NCI-H128 (cell line): ENCODE results near the gene ANXA4.
"Not testable (repeated sequence)": the region's sequence is repeated elsewhere in the genome, so short reads cannot be mapped to it uniquely, and the experiment has no call there.

ENCODE experiments used
- DNase-seq: peaks from one replicate; lab custom pipeline; 2025; ENCODE audit not compliant: unreplicated experiment; lab: John Stamatoyannopoulos, UW

ANXA4 gene

DNA sequence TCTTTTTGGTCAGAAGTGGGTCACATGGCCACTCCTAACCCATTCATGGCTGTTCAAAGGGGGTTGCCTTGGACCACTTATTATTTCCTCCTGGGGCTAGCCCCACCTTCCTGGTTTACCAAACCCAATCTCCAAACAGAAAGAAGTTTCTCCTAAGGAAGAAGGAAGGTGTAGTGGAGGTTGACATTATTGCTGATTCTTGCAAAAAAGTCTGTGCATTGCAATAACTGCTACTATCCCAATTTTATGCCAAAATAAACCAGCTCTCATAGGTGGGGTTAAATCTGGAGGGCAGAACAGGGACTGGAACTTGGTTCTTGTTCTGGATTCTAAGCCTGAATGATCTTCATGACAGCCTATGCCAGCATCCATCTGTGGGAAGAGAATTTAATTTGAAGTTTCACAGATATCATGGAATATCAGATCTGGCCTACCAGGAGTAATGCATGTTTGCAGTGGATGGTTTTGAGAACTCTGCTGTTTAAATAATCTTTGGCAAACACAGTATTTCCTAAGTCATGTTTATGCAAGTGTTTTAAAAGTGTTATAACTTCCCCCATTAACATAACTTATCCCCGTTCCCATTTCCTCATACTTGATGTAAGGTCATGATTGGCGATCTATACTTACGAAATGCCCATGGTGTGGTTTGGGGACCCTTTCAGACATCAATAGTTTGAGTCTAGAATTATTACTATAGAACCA, 11.9 kb downstream of the ANXA4 start:
- DNase-seq = no peak

DNA sequence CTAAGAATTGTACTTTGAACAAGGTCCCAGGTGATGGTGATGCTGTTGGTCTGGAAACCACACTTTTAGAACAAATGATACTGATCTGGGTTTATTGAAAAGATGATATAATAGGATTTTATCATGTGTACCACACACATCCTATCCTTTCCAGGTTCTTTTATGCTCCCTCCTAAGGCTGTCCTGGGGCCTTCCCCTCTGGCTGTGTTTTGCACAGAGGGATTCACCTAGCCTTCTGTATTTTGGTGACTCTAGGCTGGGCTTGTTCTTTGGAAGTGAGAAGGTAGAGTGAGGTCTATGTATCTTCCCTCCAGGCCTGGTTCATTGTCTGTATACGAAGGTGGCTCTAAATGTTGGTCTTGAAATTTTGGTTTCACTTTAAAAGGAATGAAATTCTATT, 12.7 kb downstream of the ANXA4 start:
- no peak for DNase-seq

- no peak for DNase-seq
These were observed 14.0 kb downstream of the ANXA4 start for GRCh38 chr2:69755862-69756467.

GRCh38 chr2:69762025-69762424, 20.1 kb downstream of the ANXA4 start:
- no peak for DNase-seq

DNA sequence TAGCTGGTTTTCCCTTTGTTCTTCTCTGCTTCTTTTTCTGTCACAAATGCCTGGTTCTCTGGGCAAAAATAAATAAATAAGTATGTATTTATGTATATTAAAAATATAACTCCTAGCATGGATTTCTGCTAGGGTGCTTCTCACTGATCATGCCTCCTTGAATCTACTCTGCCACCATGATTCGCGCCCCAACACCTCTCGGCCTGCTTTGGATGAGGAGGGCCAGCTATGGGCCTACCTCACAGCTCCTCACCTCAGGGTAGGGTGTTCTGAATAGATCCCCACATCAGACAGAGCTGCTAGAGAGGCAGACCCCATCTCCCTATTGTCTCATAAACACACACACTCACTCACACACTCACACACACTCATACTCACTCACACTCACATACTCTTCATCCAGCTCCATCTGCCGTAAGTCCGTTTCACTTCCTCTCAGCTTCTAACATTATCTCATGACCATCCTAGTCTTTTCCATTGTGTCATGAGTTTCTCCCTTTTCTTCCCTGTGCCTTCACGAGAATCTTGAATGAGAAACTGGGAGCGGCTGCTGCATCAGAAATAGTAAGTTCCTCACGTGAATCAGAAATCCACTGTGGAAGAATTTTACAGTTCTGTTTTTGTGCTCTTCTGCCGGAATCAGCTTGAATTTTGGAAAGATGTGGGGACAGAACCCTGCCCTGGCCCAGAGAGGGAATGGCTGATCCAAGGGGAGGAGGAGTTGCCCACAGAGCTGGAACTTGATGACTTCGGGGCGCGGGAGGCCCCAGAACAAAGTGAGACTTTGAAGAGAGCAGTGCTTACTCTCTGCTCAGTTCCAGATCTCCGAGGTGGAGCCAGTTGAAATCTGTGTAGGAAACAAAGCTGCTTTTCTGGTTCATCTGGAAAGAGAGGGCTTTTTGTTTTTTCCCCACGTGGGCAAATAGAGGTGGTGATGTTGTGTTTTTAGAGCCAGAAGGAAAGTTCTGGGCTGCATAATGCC, 20.9 kb downstream of the ANXA4 start:
- no peak for DNase-seq

- not testable (repeated sequence) for DNase-seq
These were observed 21.9 kb downstream of the ANXA4 start for GRCh38 chr2:69763831-69764230.

DNA sequence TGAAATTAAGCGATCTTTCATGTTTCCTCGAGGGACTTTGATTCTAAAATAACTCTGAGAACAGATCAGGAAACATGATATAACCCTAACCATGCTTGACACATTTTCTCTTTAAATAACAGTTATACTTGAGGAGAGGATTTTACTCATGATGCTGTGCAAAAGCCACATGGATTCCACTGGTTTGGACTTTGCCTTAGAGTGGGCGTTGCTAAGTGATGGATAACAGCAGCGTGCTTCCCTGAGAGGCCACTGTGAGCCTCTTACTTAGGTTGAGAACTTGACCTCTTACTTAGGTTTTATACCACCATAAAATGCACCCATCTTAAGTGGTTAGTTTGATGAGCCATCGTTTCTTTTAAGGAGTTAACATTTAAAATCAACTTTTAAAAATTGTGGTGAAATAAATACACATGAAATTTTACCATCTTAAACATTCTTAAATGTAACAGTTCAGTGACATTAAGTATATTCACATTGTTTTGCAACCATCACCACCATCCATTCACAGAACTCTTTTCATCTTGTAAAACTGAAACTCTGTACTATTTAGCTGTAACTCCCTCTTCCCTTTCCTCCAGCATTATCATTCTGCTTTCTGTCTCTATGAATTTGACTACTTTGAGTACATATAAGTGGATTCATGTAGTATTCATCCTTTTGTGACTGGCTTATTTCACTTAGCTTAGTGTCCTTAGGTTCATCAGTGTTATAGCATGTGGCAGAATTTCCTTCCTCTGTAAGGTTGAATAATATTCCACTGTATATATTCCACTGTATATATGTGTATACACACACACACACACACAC, 22.6 kb downstream of the ANXA4 start:
- no peak for DNase-seq

GRCh38 chr2:69765096-69765380, 23.1 kb downstream of the ANXA4 start:
- no peak for DNase-seq

DNA sequence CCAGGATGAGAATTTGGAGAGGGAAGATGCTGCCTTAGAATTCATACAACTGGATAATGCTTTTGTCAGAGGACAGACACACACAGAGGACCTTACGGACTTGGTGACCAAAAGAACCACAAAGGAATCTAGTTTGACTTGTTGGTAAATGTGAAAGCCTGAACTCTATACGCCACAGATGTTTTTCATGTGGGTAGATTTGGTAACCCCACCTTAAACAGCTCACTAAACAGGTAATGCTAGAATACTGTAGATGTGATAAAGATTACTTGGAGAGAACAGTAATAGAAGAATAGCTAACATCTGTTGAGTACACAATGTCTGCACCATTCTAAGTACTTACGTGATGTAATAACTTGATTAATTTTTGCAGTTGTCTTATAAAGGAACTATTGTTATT, 24.1 kb downstream of the ANXA4 start:
- DNase-seq = no peak

DNA sequence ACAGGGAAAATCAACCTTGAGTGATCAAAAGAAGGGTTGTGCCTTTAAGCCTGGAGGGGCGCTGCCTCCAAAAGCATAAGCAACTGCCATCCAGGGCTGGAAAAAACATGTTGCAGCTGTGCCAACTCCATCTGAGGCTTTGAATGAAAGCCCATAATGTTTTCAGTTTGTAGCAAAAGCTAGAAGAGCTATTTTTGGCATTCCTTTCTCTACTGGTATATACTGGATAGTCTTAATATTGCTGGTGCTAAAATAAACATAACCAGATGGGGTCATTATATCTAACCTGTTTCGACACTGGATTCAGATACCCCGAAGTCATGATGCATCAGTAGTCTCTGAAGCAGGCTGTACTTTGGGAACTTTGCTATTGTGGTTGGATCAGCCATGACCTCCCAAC, 25.1 kb downstream of the ANXA4 start:
- no peak for DNase-seq

DNA sequence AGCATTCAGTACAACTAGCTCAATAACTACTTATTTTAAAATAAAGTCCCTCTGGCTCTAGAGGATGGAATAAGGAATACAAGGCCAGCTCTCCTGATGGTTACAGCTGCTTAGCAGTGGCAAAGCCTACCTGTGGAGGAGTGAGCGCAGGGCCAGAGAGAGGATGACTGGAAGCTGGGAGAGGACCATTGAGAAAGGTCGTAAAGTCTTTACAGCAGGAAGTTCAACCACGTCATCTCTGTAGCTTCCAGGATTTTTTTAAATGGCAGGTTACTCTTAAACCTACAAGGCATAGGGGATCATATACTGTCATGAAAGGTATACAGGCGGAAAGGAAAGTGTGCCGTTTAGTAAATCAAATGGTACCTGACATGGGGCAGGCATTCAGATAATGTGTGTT, 26.3 kb downstream of the ANXA4 start:
- no peak for DNase-seq

DNA sequence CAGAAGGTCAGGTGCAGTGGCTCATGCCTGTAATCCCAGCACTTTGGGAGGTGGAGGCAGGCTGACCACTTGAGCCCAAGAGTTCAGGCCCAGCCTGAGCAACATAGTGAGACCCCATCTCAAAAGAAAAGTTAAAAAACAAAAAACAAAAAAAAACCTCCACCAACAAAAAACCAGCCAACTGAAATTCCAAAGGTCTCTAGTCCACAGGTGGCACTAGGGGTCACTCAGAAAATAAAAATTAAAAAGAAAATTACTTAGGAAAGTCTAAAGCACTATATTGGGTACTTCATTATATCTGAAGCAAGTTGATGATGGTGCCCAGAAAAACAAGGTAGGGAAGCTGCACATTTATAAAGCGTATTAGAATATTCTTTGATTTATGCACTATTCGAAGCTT, 26.9 kb downstream of the ANXA4 start:
- no peak for DNase-seq

DNA sequence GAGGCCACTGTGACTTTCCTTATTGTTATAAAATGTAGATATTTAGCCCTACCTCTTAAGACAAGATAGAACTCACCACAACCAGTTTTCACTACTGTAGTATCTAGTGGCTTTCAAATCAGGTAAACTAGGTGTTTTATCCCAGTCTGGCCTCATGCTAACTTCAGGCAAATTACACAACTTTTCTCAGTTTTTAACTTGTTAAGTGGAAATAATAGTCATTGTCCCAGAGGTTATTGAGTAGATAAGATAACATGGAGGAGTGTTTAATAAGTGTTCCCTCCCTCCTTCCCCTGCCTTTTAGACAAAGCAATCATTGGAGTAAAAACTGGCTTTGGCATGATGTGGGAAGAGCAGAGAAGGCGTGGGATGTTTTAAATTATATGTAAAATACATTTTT, 27.3 kb downstream of the ANXA4 start:
- DNase-seq = no peak

GRCh38 chr2:69770193-69770702, 28.3 kb downstream of the ANXA4 start:
- no peak for DNase-seq

GRCh38 chr2:69770747-69771146, 28.8 kb downstream of the ANXA4 start:
- DNase-seq = no peak

GRCh38 chr2:69771461-69771860, 29.5 kb downstream of the ANXA4 start:
- DNase-seq = no peak

GRCh38 chr2:69773206-69773605, 31.3 kb downstream of the ANXA4 start:
- no peak for DNase-seq

DNA sequence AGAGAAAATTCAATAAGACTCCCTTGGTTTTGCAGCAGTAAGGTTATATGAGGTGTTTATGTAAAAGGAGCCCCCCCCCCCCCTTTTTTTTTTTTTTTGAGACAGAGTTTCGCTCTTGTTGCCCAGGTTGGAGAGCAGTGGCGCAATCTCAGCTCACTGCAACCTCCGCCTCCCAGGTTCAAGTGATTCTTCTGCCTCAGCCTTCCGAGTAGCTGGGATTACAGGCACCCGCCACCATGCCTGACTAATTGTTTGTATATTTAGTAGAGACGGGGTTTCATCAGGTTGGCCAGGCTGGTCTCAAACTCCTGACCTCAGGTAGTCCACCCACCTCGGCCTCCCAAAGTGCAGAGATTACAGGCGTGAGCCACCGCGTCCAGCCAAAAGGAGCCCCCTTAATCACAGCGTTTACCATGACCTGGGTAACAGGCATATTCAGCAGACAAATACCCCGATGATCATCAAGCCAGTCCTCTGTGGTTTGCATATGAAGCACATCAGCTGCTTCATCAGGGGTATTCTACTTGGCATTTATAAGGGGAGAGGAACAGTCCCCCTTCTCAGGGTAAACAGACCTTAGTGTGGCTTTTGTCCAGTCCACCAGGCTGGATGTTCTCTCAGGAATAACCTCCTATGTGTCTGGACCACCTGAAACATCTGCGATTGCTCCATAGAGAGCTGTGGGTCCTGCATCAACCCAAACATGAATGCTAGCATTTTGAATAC, 32.5 kb downstream of the ANXA4 start:
- DNase-seq = not testable (repeated sequence)

DNA sequence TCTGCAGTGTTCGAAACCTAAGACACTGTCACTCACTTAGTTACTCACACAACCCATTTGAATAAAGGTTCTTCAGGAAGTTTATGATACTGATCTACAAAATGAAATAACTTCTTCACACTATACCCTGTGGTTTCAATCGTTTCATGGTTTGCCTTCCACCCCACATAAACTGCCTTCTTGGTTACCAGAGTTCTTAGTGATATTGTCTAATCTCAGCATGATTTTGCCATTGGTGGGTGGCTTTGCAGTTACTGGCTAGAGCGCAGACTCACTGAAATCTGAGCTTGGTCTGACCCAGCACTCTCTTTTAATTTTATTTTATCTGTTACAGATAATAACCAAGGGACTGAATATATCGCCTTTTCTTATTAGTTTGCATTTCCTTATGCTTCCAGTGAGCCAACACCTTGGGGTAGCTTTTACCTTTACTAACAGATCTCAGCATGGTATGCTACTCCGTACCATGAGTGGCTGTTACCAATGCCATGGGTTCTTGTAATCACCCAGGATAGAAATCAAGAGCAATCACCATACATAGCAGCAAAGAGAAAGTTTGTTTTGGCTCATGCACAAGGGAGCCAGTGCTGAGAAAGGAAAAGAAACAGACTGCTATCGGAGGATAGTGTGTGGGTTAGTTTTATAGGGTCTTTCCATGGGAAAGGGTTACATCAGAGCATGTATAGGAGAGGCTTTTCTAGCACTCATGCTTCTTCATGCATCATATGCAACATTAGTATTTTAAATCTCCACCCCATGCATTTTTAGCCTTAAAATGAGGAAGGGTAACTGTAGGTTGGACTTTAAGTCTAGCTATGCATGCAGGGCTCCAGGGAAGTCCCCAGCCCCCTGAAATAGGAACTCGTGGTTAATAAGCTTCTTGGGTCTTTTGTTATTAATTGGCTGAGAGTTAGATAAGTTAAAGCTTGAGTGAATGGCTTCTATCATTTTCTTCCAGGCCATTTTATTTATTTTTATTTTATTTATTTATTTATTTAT, 33.3 kb downstream of the ANXA4 start:
- DNase-seq = no peak
